HG03280 (cell line): ENCODE results near the gene DYSF.
"Not testable (repeated sequence)": the region's sequence is repeated elsewhere in the genome, so short reads cannot be mapped to it uniquely, and the experiment has no call there.

Experiments used
- ATAC-seq: cut with Tn5 transposase; IDR thresholded peaks from one replicate; pipeline ENCODE4 v1.9.1; 2021; ENCODE audit warnings: mild to moderate bottlenecking, moderate library complexity; ENCODE audit not compliant: unreplicated experiment

The DYSF gene

DNA sequence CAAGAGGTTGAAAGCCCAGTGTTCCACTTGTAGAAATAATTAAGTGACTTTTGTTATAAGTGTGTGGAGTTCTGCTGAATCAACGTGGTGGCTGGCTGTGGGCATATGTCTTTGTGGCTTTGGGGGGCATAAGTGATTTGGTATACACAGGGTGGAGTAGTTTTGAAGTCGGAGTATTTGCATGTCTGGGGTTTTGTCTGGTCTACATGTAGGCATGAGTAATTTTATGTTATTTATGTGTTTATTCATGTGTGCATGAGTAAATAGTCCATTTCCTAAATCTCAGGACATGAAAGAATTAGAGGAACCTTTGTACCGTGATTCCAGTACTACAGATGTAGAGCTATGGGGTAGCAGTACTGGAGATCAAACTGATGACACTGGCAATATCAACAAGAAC, 179.7 kb downstream of the DYSF start:
- no peak for ATAC-seq

DNA sequence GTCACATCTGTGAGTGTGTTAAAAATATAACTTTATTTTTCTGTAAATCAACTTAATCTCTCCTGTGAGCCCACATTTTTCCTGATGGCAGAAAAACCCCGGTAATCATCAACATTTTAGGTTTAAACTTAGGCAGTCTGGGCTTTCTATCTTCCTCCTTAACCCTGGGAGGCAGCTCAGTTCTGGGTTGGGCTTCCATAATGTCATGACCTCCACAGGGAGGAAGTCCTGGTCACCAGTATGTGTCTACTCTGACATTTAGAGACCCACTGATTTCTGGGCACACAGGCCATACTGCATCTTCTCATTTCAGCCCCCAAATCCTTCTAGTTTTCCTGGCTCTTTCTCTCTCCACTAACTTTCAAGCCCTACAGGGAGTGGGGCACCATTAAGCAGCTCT, 181.2 kb downstream of the DYSF start:
- ATAC-seq: no peak

DNA sequence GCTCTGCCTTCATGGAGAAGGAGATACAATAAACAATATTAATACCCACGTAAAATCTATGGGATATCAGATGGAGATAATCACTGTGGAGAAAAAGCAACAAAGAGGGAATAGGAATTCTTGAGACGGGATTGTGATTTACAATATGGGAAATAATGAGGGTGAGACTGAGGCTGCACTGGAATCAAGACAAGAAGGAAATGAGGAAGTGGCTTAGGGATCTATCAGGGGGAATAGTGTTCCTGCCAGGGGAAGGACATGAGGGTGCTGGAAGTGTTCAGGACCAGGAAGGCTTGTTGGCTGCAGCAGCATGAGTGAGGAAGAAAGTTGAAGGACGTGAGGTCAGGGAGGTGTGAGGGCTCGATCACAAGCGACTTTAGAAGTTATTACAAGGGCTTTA, 182.4 kb downstream of the DYSF start:
- no peak for ATAC-seq

DNA sequence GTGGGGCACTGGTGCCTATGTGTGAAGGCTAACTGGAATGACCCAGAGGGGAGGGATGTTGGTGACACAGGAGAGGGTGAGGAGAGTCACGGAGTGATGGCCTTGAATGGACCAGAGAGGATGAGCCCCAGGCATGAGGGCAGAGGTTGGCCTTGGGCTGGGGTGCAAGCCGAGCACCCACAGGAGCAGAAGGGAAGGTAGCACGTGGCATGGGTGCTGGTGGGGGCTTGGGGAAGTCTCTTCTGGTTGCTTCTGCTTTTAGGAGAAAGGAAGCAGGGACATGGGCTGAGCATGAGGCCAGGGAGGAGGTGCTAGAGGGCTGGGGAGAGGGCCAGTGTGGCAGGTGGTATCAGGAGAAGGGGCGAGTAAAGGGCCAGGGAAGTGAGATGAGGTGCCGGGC, 183.8 kb downstream of the DYSF start:
- ATAC-seq: no peak

DNA sequence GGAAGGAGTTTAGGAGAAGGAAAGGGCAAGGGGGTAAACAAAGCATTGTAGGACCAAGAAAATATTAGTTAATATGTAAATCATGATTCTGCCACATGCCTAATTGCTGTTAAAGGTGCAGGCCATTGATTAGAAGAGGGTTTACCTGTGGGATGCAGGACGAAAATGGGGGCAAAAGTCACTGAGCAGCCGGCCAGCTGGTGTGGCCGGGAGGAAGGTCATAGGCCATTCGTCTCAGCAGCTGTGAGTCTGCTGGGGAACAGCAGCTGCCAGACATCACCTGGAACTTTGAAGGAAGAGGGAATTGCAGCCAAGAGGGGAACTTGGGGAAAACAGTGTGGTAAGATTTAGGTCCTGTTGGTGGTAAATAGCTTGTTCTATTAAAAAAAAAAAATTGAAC, 184.4 kb downstream of the DYSF start:
- ATAC-seq: no peak

DNA sequence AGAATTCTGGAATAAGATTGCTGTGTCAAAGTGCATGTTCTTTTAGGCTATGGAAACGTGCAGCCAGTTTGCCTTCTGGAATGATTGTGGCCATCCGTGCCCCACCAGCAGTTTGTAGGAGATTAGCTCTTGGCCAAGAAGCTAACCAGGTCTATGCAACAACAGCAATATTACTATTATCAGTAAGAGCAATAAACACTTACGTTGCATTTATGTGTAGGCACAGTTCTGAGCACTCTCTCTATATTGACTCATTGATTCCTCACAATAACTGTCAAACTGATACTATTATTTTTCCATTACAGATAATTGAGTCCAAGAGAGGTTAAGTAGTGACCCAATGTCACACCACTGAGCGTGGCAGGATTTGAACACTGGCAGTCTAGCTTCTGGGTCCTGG, 186.4 kb downstream of the DYSF start:
- ATAC-seq: no peak

DNA sequence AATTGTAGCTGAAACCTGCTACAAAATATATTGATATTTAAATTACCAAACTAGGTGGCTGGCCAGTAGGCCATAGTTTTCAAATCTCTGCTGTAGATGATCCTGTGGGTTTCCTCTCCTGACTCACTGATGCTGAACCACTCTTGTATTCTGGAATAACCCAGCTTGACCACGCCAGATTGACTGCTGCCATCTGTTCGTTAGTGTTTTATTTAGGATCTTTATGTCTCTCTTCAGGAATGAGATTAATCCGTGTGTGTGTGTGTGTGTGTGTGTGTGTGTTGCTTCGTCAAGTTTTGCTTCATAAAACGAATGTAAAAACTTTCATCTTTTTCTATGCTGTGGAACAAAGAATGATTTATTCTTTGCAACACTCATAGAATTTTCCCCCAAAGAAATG, 187.1 kb downstream of the DYSF start:
- no peak for ATAC-seq

DNA sequence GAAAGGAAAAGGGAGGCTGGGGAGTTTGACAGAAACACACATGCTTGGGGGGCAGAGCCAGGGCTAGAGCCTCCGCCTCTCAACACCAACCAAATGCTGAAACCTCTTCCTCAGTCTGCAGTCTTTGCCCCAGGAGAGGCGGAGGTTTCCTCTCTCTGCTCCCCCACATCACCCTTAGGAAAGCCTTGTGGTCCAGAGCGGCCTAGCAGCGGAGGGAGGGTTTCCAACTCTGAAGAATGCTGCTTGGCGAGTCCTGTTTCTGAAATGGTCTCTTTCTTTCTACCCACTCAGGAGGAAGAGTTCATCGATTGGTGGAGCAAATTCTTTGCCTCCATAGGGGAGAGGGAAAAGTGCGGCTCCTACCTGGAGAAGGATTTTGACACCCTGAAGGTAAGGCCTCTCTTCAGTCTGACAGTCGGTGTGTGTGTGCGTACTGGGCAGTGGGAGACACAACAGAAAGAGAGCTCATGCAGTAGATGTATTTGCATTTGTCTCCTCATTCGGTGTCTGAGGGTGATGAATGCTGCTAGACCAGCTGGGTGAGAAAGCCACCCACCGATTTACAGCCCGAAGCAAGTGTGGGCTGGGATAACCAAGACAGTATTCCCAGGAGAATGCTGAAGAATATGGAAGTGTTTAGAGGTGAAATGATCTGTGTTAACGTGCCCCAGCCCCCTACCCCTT, 190.5 kb downstream of the DYSF start:
- no peak for ATAC-seq

DNA sequence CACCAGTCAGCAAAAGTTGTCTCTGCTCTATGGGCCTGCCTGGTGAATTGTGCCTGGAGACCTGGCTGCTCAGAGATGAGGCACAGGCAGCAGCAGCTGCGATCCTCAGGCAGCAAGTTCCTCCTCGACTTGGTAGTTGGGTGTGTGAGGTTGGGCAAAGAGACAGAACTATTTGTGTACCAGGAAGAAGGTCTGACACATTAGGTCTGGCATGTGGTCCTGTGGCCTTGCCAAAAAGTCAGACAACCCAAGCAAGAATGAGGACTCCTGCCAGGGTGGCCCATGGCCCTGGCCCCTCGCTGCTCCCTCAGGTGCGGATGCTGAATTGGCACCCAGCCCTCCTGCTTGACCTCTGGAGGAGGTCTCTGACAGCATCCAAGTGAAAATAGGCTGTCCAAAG, 192.7 kb downstream of the DYSF start:
- no peak for ATAC-seq

DNA sequence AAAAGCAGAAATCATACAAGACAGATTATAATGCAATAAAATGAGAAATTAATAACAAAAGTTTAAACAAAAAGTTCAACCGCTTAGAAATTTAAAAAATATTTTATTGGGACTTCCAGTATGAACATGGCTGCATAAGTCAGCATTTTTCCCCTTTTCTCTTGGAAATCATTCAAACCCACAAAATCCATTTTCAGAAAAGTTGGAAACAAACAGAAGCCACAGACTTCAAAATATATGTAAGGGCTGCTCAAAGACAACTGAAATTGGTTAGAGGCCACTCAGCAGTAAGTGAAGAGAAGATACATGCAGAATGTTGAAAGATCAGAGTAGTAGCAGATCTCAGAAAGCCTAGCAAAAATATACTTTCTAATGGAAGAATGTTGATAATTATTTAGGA, 194.0 kb downstream of the DYSF start:
- no peak for ATAC-seq

DNA sequence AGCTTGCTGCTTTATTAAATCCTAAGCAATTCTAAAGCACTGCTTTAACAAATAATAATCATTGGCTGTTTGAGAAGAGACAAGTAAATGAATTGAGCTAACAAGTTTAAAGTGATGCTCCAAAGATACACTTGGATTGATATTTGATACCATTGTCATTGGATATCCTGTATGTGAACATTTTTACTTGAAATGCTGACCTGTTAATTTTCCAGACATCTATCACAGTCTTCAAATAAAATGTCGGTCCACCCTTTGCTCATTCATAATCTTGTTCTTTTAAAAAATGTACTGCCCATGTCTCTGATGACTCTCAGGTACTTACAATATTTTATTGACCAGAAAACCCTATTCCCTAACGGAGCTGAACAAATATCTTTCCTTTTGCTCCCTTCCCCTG, 202.1 kb downstream of the DYSF start:
- ATAC-seq: no peak

DNA sequence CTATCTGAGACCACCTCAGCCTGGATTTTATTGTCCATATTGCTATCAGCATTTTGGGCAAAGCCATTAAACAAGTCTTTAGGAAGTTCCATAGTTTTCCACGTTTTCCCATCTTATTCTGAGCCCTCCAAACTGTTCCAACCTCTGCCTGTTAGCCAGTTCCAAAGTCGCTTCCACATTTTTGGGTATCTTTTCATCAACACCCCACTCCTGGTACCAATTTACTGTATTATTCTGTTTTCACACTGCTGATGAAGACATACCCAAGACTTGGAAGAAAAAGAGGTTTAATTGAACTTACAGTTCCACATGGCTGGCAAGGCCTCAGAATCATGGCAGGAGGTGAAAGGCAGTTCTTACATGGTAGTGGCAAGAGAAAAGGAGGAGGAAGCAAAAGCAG, 204.9 kb downstream of the DYSF start:
- ATAC-seq: not testable (repeated sequence)

DNA sequence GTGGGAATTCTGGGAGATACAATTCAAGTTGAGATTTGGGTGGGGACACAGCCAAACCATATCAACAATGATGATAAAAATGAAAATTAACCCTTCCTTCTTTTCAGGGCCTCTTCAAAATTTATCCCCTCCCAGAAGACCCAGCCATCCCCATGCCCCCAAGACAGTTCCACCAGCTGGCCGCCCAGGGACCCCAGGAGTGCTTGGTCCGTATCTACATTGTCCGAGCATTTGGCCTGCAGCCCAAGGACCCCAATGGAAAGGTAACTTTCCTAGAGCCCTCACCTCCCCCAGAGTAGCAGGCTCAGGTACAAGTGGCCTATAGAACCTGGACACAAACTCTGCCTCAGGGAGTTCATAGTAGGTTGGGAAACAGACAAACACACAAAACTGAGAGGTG, 205.4 kb downstream of the DYSF start:
- ATAC-seq: no peak

DNA sequence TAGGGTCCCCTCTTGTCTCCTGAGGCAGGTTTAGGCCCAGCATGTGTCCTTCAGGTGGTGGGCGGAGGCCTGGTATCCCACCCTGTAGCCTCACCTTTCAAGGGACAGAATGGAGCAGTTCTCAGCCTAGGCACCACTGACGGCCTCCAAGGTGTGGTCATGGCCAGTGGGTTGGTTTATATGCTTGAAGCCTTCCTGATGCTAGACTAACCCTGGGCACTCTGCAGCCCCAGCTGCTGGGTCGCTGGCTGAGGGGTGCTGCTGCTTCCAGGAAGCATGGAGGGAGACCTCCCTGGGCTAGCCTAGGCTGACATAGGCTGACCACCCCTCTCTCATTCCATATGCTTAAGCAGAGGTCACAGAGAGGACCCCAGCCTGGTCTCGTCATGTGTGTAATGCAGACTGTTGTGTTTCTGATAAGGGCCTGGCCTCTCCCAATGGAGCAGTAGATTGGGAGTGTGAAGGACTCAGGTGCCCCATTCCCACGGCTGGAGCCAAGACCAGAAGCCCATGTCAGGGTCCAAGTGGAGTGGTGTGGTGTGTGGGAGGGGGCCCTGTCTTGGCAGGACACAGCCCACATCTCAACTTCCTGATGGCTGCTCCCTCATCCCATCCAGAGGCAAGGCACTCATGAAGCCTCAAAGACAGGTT, 206.6 kb downstream of the DYSF start:
- ATAC-seq: no peak

DNA sequence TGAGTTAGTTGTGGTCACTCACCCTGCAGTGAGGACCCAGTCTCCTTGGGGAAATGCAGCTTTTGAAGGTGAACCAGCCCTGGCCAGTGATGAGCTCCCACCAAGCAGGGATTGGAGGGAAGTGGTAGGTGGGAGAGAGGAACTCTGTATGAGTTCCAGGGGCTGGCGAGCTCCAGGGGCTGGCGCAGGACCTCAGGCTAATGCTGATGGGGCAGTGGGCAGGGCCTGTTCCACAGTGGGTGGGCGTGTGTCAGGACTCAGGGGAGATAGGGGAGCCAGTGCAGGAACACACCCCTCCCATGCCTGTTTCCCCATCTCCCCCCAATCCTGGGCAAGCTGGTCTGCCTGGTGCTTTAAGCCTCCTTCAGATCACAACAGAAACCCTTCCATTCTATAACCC, 208.4 kb downstream of the DYSF start:
- no peak for ATAC-seq

DNA sequence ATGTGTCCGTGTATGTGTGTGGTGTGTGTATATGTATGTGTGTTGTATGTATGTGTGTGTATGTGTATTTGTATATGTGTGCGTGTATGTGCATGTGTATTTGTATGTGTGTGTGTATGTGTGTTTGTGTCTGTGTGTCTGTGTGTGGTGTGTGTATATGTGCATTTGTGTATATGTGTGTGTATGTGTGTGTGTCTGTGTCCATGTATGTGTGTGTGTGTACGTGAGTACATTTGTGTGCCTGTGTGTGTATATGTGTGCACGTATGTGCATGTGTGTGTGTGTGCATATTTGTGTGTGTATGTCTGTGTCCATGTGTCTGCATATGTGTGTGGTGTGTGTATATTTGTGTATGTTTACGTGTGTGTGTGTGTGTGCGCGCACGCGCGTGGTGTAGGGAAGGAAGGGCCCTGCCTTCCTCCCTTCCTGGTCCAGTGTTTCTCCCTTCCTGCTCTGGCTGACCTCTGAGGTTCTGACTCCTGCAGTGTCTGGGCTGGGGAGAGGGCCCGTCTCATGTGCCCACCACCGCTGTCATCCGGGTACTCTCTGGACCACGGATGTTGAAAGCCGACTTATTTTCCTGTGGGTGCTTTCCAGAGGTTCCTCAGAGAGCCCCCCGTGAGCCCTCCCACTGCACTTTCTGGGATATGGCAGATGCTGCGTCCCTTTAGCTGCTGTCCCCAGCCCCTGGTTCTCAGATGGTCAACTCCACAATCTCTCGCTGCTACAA, 209.5 kb downstream of the DYSF start:
- ATAC-seq: no peak

DNA sequence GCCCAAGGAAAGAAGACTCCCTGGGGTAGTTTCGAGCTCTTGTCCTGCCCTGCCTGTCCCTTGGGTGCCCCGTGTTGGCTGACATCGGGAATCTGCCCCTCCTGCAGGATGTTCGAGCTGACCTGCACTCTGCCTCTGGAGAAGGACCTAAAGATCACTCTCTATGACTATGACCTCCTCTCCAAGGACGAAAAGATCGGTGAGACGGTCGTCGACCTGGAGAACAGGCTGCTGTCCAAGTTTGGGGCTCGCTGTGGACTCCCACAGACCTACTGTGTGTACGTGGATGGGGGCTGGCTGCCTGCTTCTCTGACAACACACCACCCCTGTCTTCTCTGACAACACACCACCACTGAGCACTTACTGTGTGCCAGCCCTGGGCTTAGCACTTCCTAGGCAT, 210.8 kb downstream of the DYSF start:
- no peak for ATAC-seq

DNA sequence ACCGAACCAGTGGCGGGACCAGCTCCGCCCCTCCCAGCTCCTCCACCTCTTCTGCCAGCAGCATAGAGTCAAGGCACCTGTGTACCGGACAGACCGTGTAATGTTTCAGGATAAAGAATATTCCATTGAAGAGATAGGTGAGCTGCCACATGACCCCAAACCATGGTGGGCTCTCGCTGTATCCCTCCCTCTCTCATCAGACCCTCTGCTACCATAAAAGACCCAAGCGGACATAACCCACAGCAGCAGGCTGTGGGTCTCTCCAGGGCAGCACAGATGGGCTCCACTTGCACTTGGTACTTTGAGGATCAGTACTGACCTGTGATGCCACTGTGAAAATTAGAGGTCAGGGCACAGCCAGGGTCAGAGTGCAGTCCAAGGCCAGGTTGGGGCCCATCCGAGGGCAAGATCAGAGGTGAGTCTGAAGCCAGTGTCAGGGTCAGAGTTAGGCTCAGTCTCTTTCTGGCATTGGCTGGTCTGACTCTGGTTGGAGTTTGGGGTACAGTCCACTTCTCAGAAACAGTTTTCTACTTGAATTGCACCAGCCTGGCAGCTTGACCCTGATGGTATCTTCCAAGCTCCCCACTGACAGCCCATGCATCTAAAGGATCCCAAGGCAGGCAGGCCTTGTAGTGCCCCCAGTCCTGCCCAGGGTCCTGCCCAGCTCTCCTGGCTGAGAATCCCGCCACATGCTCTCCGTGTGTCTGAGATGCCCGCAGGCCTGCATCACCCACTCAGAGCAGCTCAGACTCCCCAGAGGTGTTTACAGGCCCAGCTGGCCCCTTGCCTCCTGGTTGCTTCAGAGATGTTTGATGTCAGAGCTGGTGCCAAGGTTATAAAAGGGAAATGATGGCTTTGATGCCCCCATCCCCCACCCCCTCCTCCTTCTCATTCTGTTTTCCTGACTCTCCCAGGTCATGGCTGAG, 212.1 kb downstream of the DYSF start:
- ATAC-seq: no peak

DNA sequence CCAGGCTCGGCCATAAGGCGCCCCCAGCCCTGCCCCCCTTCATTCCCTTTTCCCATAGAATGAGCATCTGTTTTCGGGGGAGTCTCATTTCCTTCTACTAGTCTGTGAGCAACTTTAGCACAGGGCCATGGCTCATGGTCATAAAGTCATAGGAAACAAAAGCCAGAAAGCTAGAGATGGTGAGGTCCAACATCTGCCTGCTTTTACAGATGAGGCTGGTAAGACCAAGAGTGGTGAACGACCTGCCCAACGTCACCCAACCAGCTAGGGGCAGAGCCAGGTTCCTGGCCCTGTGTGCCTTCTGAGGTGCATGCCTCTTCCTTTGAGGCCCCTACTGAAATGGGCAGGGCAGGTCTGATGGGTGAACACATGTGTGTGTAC, 212.7 kb downstream of the DYSF start:
- no peak for ATAC-seq

DNA sequence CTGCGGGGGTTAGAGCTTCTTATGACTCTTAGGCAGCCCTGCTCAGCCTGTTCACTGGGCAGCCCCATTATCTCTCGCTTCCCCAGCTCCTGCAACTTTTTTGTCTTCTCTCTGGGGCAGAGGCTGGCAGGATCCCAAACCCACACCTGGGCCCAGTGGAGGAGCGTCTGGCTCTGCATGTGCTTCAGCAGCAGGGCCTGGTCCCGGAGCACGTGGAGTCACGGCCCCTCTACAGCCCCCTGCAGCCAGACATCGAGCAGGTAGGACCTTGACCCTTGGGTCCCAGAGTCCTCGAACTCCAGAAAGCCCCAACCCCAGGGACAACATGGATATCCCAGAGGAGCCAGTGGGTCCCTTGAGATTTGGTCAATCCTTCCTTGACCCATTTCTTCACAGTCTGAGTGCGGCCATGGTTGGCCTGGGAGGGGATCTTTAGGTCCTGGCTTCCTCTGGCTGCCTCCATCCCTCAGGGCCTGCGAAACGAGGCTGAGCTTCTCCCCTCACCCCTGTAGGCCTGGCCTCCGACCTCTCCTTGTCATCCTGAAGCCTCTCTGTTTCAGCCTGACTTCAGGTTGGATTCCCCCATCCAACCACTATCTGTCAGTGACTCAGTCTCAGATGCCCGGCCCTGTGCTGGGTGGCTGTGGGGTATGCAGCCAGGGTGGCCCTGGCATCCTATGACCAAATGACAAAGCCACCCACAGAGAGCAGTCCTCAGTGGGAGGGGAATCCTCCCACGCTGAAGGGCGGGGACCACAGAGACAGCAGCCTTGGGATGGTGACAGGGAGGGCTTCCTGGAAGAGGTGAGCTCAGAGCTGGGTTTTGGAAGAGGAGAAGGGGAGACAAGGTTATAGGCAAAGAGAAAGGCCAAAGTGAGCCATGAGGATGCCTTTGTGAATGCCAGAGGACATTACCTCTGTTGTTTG, 214.2 kb downstream of the DYSF start:
- ATAC-seq: no peak
